HG03064 (cell line): ENCODE data around the gene PSG7.
"Not testable (repeated sequence)": the region's sequence is repeated elsewhere in the genome, so short reads cannot be mapped to it uniquely, and the experiment has no call there.

Source experiments
- ATAC-seq: cut with Tn5 transposase; IDR thresholded peaks from one replicate; pipeline ENCODE4 v1.9.1; 2021; ENCODE audit warnings: low read depth; ENCODE audit not compliant: unreplicated experiment

PSG7 gene

DNA sequence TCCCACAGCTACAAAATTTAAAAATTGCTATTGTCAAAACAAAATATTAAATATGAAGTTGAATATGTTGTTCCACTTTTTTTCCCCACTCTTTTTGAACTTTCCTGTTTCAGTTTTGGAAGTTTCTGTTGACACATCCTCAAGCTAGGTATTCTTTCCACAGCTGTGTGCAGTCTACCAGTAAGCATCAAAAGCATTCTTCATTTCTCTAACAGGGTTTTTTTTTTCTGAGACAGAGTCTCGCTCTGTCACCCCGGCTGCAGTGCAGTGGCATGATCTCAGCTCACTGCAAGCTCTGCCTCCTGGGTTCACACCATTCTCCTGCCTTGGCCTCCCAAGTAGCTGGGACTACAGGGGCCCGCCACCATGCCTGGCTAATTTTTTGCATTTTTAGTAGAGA, 62.9 kb downstream of the PSG7 start:
- ATAC-seq: not testable (repeated sequence)
